ENCODE measurements around the gene TMEM240. TPM values are rescaled to one million over a fixed set of nuclear protein-coding genes. Genes with fewer than 3 reads are reported as not detected.
"Not testable (repeated sequence)": the region's sequence is repeated elsewhere in the genome, so short reads cannot be mapped to it uniquely, and the experiment has no call there.

Gene TMEM240
- total RNA-seq, 1 donor from 2014 or later, result 0.53 TPM

DNA sequence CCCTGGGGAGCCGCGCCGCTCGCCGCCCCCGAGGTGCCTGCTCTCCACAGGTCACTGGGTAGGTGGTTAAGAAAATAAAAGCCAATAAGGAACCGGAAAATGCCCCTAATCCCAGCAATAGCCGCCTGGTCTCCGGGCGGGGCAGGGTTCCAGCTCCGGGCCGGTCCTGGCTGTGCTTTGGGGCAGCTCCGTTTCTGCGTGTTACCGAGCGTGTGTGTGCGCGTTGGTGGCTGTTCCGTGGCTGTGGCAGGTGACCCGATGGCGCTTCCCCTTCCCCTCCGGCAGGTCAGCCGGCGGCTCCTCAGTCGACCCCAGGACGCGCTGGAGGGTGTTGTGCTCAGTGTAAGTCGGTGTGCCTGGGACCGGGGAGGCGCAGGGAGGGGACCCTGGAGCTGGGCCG, 17.2 kb downstream of the TMEM240 start:
- DNase-seq (ENCODE audit: low read depth); H3K4me3 ChIP-seq (ENCODE audit: low read depth, low read length); FAIRE-seq; H3K27me3 ChIP-seq (ENCODE audit: control insufficient read depth, insufficient read depth, low read length): not testable (repeated sequence)
- H3K36me3 ChIP-seq (ENCODE audit: control insufficient read depth, insufficient read depth, low read length), result peaks cover 13% of the 10 kb centered on the region

GRCh38 chr1:1522536-1522935, 17.9 kb downstream of the TMEM240 start:
- H3K36me3 ChIP-seq (ENCODE audit: control insufficient read depth, insufficient read depth, low read length), result peaks cover 11% of the 10 kb centered on the region
- FAIRE-seq; H3K27me3 ChIP-seq (ENCODE audit: control insufficient read depth, insufficient read depth, low read length); DNase-seq (ENCODE audit: low read depth); H3K4me3 ChIP-seq (ENCODE audit: low read depth, low read length): not testable (repeated sequence)

DNA sequence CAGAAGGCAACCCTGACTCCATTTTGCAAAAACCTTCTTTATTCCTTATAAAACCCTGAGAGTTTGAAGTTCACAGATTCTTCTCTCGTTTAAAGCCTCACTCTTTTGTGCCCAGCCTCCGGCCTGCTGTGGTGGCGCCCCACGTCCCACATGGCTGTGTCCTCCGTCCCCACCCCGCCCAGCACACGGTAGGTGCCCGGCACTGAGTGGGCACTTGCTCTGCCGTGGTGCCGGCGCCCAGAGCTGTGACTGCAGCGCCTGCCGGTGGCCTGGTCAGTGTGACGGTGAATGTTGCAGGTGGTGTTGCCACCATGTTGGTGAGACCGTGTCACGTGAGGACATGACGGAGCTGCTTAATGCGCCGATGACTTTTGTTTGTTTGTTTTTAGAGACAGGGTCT, 19.1 kb downstream of the TMEM240 start:
- Histone ChIP-seq H3K27me3 (ENCODE audit: control insufficient read depth, insufficient read depth, low read length) (no peaks in the 10 kb centered on the region), H3K4me3 (ENCODE audit: low read depth, low read length) (no peak overlapping the region), H3K36me3 (ENCODE audit: control insufficient read depth, insufficient read depth, low read length) (peaks cover 12% of the 10 kb centered on the region)
- DNase-seq (ENCODE audit: low read depth), result no peak
- TF ChIP-seq CTCF (IDR thresholded peaks at IDR 0.05; ENCODE audit: insufficient read depth, low read length, severe bottlenecking), result no peak
- no peak for FAIRE-seq

GRCh38 chr1:1519805-1520505, 20.5 kb downstream of the TMEM240 start:
- DNase-seq (ENCODE audit: low read depth); H3K4me3 ChIP-seq (ENCODE audit: low read depth, low read length); H3K27me3 ChIP-seq (ENCODE audit: control insufficient read depth, insufficient read depth, low read length); H3K36me3 ChIP-seq (ENCODE audit: control insufficient read depth, insufficient read depth, low read length); FAIRE-seq: not testable (repeated sequence)

- not testable (repeated sequence) for H3K36me3 ChIP-seq (ENCODE audit: control insufficient read depth, insufficient read depth, low read length); H3K27me3 ChIP-seq (ENCODE audit: control insufficient read depth, insufficient read depth, low read length); DNase-seq (ENCODE audit: low read depth); FAIRE-seq; H3K4me3 ChIP-seq (ENCODE audit: low read depth, low read length)
Measured at GRCh38 chr1:1518621-1519007, 21.8 kb downstream of the TMEM240 start.

- no peak for DNase-seq (ENCODE audit: low read depth)
- H3K36me3 ChIP-seq (ENCODE audit: control insufficient read depth, insufficient read depth, low read length), result peaks cover 9% of the 10 kb centered on the region
- FAIRE-seq, result no peak
- H3K4me3 ChIP-seq (ENCODE audit: low read depth, low read length), result no peak overlapping the region
- no peak for TF ChIP-seq CTCF (IDR thresholded peaks at IDR 0.05; ENCODE audit: insufficient read depth, low read length, severe bottlenecking)
- no peaks in the 10 kb centered on the region for H3K27me3 ChIP-seq (ENCODE audit: control insufficient read depth, insufficient read depth, low read length)
Measured at GRCh38 chr1:1517973-1518620, 22.3 kb downstream of the TMEM240 start.

DNA sequence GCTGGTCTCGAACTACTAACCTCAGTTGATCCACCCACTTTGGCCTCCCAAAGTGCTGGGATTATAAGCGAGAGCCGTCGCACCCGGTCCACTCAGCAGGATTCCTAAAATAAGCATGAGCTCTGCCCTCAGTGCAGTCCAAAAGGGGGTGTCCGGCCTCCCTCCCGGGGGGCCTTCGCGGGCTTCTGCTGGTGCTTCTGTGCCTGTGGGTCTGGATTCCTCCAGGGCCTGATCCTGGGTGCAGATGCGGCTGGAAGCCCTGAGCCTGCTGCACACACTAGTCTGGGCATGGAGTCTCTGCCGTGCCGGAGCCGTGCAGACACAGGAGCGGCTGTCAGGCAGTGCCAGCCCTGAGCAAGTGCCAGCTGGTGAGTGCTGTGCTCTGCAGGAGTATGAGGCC, 23.5 kb downstream of the TMEM240 start:
- H3K36me3 ChIP-seq (ENCODE audit: control insufficient read depth, insufficient read depth, low read length); DNase-seq (ENCODE audit: low read depth); H3K4me3 ChIP-seq (ENCODE audit: low read depth, low read length); H3K27me3 ChIP-seq (ENCODE audit: control insufficient read depth, insufficient read depth, low read length); FAIRE-seq: not testable (repeated sequence)

- FAIRE-seq; H3K4me3 ChIP-seq (ENCODE audit: low read depth, low read length); DNase-seq (ENCODE audit: low read depth); H3K27me3 ChIP-seq (ENCODE audit: control insufficient read depth, insufficient read depth, low read length); H3K36me3 ChIP-seq (ENCODE audit: control insufficient read depth, insufficient read depth, low read length): not testable (repeated sequence)
Measured at GRCh38 chr1:1514376-1514775, 26.0 kb downstream of the TMEM240 start.

DNA sequence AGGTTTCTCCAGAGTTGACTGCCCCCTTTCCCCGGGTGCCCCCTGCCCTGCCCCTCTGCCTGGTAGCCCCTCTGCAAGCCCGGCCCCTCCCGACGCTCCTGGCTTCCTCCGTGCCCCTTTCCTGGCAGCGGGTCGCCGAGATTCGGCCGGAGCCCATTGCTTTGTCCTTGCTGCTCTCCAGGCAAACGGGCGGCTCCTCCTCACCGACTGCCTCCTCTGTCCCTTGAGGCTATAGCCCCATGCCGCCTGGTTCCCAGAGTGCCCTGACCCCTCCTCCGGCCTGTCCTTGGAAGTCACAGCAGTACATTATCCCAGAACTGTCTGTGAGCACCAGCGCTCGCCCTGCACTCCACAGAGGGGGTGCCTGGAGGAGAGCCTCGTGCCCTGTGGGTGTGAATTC, 26.7 kb downstream of the TMEM240 start:
- FAIRE-seq, result peak; percentile 88
- H3K4me3 ChIP-seq (ENCODE audit: low read depth, low read length), result not testable (repeated sequence)

DNA sequence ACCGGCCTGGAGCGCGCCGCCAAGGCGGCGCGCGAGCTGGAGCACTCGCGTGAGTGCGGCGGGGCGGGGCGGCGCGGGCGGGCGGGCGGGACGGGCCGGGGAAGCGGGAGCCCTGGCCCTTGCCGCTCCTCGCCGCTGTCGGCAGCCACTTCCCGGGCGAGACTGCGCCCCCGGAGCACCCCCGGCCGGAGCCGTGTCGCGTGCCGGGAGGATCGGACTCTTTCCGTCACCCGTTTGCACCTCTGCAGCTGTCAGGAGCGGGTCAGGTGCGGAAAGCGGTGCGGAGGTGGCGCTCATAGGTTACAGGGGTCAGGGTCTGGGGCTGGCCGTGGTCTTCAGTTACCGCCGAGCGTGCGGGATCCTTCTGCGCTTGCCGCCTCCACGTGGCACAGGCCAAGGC, 28.0 kb downstream of the TMEM240 start:
- FAIRE-seq; DNase-seq (ENCODE audit: low read depth); H3K27me3 ChIP-seq (ENCODE audit: control insufficient read depth, insufficient read depth, low read length); H3K36me3 ChIP-seq (ENCODE audit: control insufficient read depth, insufficient read depth, low read length): not testable (repeated sequence)
- peak overlapping the region; percentile 88 for H3K4me3 ChIP-seq (ENCODE audit: low read depth, low read length)

More for the DNA sequence above, 26.7 kb downstream of the TMEM240 start:
- DNase-seq (ENCODE audit: low read depth); H3K27me3 ChIP-seq (ENCODE audit: control insufficient read depth, insufficient read depth, low read length); H3K36me3 ChIP-seq (ENCODE audit: control insufficient read depth, insufficient read depth, low read length): not testable (repeated sequence)

Data from bronchial epithelial cell (primary cell).